ENCODE data around the gene ADAM10. TPM values are rescaled to one million over a fixed set of nuclear protein-coding genes. Genes with fewer than 3 reads are reported as not detected.

ADAM10 gene
- polyA plus RNA-seq, 3 donors: 66.0 to 269 (median 149) TPM

GRCh38 chr15:58761010-58761388 is 11.5 kb upstream of the ADAM10 start:
- Histone ChIP-seq H3K4me1 (ENCODE audit: control insufficient read depth in 1 of 2, insufficient read depth in 2 of 2, low read length in 2 of 2) (no peaks in the 10 kb centered on the region), H3K4me3 (replicated peaks in 1 of 3; ENCODE audit: low read depth in 2 of 3, low read length in 3 of 3) (no peak overlapping the region), H4K20me1 (ENCODE audit: insufficient read depth, low read length) (no peaks in the 10 kb centered on the region), H3K27ac (ENCODE audit: low read depth in 1 of 2, low read length in 2 of 2) (no peak overlapping the region), H3K79me2 (ENCODE audit: insufficient read depth, low read length) (no peaks in the 10 kb centered on the region), H3K9ac (ENCODE audit: insufficient read depth, low read length, poor library complexity, severe bottlenecking) (no peak overlapping the region), H3K4me2 (replicated peaks; ENCODE audit: extremely low read depth, low read length, poor library complexity, severe bottlenecking) (no peak overlapping the region), H2AFZ (ENCODE audit: insufficient read depth, low read depth, low read length, poor library complexity, severe bottlenecking) (no peak overlapping the region), H3K27me3 (ENCODE audit: control insufficient read depth in 2 of 2, insufficient read depth in 2 of 2, low read length in 2 of 2) (no peaks in the 10 kb centered on the region), H3K9me3 (replicated peaks in 1 of 2; ENCODE audit: control insufficient read depth in 1 of 2, insufficient read depth in 1 of 2, low read length in 2 of 2) (peaks cover 0 to 10% of the 10 kb centered on the region in 2 donors), H3K36me3 (replicated peaks in 1 of 2; ENCODE audit: control insufficient read depth in 1 of 2, insufficient read depth in 2 of 2, low read length in 2 of 2) (no peaks in the 10 kb centered on the region)
- no peak for DNase-seq
- peaks cover 0 to 15% (median 10%) of the 10 kb centered on the region in 7 donors for H3K9me3 Mint-ChIP-seq
- no peak overlapping the region for H3K27ac Mint-ChIP-seq
- no CpG with 5 or more reads among the region's 1 CpG for WGBS (ENCODE audit: insufficient coverage)
- intact Hi-C loops (cut with micrococcal nuclease): no loop called here
- H3K36me3 Mint-ChIP-seq: no peaks in the 10 kb centered on the region
- peaks cover 0 to 5% (median 2%) of the 10 kb centered on the region in 3 donors for H3K27me3 Mint-ChIP-seq (ENCODE audit: low read depth in 3 of 3)
- no peak overlapping the region for H3K4me3 Mint-ChIP-seq
- TF ChIP-seq CTCF (IDR thresholded peaks at IDR 0.05): peak; percentile 16
- H3K4me1 Mint-ChIP-seq: peaks cover 6% of the 10 kb centered on the region

DNA sequence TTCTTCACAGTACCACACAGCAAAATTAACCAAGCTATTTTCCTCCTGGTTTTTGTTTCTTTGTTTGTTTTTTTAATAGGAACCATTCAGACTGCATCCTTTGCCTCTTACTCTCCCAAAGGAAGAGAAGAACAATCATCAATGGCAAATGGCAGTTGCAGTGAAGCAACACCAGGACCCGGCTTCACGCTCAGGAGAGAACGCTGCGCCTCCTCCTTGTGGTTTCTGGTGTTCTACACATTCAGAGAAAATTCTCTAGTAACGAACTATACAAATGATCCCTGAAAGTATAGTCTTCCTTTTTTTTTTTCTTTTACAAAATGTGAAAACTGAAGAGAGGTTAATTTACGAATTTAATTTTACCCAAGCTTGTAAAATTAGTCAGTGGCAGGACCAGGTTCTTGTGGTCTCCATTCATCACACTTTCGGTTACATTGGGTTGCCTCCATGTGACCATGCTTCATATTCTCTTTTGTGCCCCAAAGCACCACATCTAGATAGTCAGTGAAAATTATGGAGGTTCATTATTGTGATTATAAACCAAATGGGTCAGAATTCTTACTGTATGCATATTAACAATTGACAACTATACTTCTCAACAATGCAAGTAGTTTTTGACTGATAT is 11.0 kb upstream of the ADAM10 start:
- Mint-ChIP-seq H3K36me3 (no peaks in the 10 kb centered on the region), H3K4me3 (no peak overlapping the region), H3K9me3 (peaks cover 0 to 15% (median 10%) of the 10 kb centered on the region in 7 donors), H3K27me3 (ENCODE audit: low read depth in 3 of 3) (peaks cover 0 to 5% (median 2%) of the 10 kb centered on the region in 3 donors), H3K27ac (no peak overlapping the region), H3K4me1 (peaks cover 6% of the 10 kb centered on the region)
- no peak overlapping the region for H3K9ac ChIP-seq (ENCODE audit: insufficient read depth, low read length, poor library complexity, severe bottlenecking)
- H4K20me1 ChIP-seq (ENCODE audit: insufficient read depth, low read length): no peaks in the 10 kb centered on the region
- DNase-seq: no peak
- intact Hi-C loops (cut with micrococcal nuclease): no loop called here
- TF ChIP-seq CTCF (IDR thresholded peaks at IDR 0.05): no peak
- WGBS (ENCODE audit: insufficient coverage): no CpG with 5 or more reads among the region's 7 CpGs
- no peaks in the 10 kb centered on the region for H3K36me3 ChIP-seq (replicated peaks in 1 of 2; ENCODE audit: control insufficient read depth in 1 of 2, insufficient read depth in 2 of 2, low read length in 2 of 2)
- H3K4me1 ChIP-seq (ENCODE audit: control insufficient read depth in 1 of 2, insufficient read depth in 2 of 2, low read length in 2 of 2): no peaks in the 10 kb centered on the region
- peaks cover 0 to 10% of the 10 kb centered on the region in 2 donors for H3K9me3 ChIP-seq (replicated peaks in 1 of 2; ENCODE audit: control insufficient read depth in 1 of 2, insufficient read depth in 1 of 2, low read length in 2 of 2)
- H3K27ac ChIP-seq (ENCODE audit: low read depth in 1 of 2, low read length in 2 of 2): no peak overlapping the region
- no peaks in the 10 kb centered on the region for H3K27me3 ChIP-seq (ENCODE audit: control insufficient read depth in 2 of 2, insufficient read depth in 2 of 2, low read length in 2 of 2)
- H3K79me2 ChIP-seq (ENCODE audit: insufficient read depth, low read length): no peaks in the 10 kb centered on the region
- no peak overlapping the region for H3K4me3 ChIP-seq (replicated peaks in 1 of 3; ENCODE audit: low read depth in 2 of 3, low read length in 3 of 3)
- H2AFZ ChIP-seq (ENCODE audit: insufficient read depth, low read depth, low read length, poor library complexity, severe bottlenecking): peak overlapping the region; percentile 21
- no peak overlapping the region for H3K4me2 ChIP-seq (replicated peaks; ENCODE audit: extremely low read depth, low read length, poor library complexity, severe bottlenecking)
